Stimulated activated CD8-positive, alpha-beta memory T cell treated with anti-CD3 and anti-CD28 coated beads, Interleukin-12 subunit alpha, Interleukin-12 subunit beta, amount 100 ng/mL, for 1 hour (primary cell): ENCODE results near the gene KRTAP23-1.

Experiments
- DNase-seq: peaks from one replicate; pipeline ENCODE4 v3.0.0-alpha.2; 2020; ENCODE audit warnings: low read depth

The KRTAP23-1 gene

GRCh38 chr21:30306884-30307283 lies 41.5 kb downstream of the KRTAP23-1 start:
- DNase-seq = no peak

GRCh38 chr21:30305136-30305535 lies 43.3 kb downstream of the KRTAP23-1 start:
- DNase-seq = no peak
